K562 (cell line): ENCODE measurements around the gene TMCC1. TPM values are rescaled to one million over a fixed set of nuclear protein-coding genes. Genes with fewer than 3 reads are reported as not detected.

ENCODE experiments used
- ATAC-seq: fragments of 200-7000 bp; cut with Tn5 transposase; 3 replicates; pipeline ENCODE4 v1.9.1; 2020; ENCODE audit warnings: moderate library complexity
- BruUV-seq: library from RNA; stranded (reverse); fragments of 400-500 nt; replicated peaks from 2 replicates; lab custom pipeline; 2021; lab: Mats Ljungman, UMichigan
- CTCF ChIA-PET: fragments of 300-600 bp; formaldehyde crosslinking; extraction: SDS; loops from one replicate; lab custom pipeline; 2021; ENCODE audit warnings: low intra/inter-chr PET ratio; lab: Yijun Ruan, JAX
- POLR2A ChIA-PET: fragments of 300-600, 350-650 bp; sonication (Branson Sonifier 250); formaldehyde crosslinking; extraction: SDS; loops from one replicate; lab custom pipeline; 2021; ENCODE audit warnings: antibody characterized with exemption, inconsistent platforms; lab: Yijun Ruan, JAX
- DNase-seq, 4 experiments: peaks; one replicate each; pipeline versions ENCODE4 v3.0.0 to v3.0.0-alpha.2; 2011 to 2018; ENCODE audit warnings: low spot score in 3 of 4, mixed read lengths in 3 of 4; ENCODE audit errors: extremely low read depth in 1 of 4
- FAIRE-seq: peaks from 2 replicates; lab custom pipeline; 2011; peaks lifted over from hg19 to GRCh38; lab: Jason Lieb, UNC
- H2AFZ ChIP-seq: 2 replicates; pipeline ENCODE4 v1.6.0; 2011; ENCODE audit warnings: low read depth, low read length, control low read depth, inconsistent platforms
- H3K27ac ChIP-seq: fragments of 200-600 bp; 3 replicates; pipeline ENCODE4 v1.8.0; 2011; ENCODE audit warnings: low read depth, mild to moderate bottlenecking, control low read depth, inconsistent platforms, low read length, moderate library complexity, mixed read lengths; ENCODE audit errors: extremely low read depth
- H3K27me3 ChIP-seq, 2 experiments: fragments of 300-600 bp in 1 of 2; 2 replicates in 1 of 2; 3 replicates in 1 of 2; pipeline versions ENCODE4 v1.6.0 to v1.8.0; 2011; ENCODE audit warnings: inconsistent platforms in 2 of 2, low read length in 2 of 2, mild to moderate bottlenecking in 1 of 2, mixed read lengths in 1 of 2, moderate library complexity in 1 of 2; ENCODE audit not compliant: control insufficient read depth in 2 of 2, insufficient read depth in 2 of 2
- H3K36me3 ChIP-seq: fragments of 300-600 bp; 3 replicates; pipeline ENCODE4 v1.8.0; 2011; ENCODE audit warnings: mild to moderate bottlenecking, low read length, inconsistent platforms; ENCODE audit not compliant: control insufficient read depth, insufficient read depth
- H3K4me1 ChIP-seq, 2 experiments: fragments of 200-600 bp in 1 of 2; replicated peaks in 1 of 2; 2 replicates in 1 of 2; 3 replicates in 1 of 2; pipeline versions ENCODE4 v1.5.1 to v1.8.0; 2011; ENCODE audit warnings: inconsistent platforms in 2 of 2, low read length in 2 of 2, mild to moderate bottlenecking in 1 of 2, mixed read lengths in 1 of 2, moderate library complexity in 1 of 2; ENCODE audit not compliant: control insufficient read depth in 2 of 2, insufficient read depth in 2 of 2
- H3K4me2 ChIP-seq: 2 replicates; pipeline ENCODE4 v1.6.1; 2011; ENCODE audit warnings: low read length, control low read depth, inconsistent platforms, mixed read lengths; ENCODE audit not compliant: insufficient read depth
- H3K4me3 ChIP-seq: fragments of 200-600 bp; sonication (generic), shearing (Covaris generic); 2 replicates; pipeline ENCODE4 v1.5.1; 2016; ENCODE audit warnings: control low read depth, inconsistent platforms
- H3K79me2 ChIP-seq: fragments of 200-600 bp; 3 replicates; pipeline ENCODE4 v1.8.0; 2011; ENCODE audit warnings: low read length, inconsistent platforms; ENCODE audit not compliant: control insufficient read depth, insufficient read depth
- H3K9ac ChIP-seq, 2 experiments: 2 replicates each; pipeline versions ENCODE4 v1.6.0 to v1.6.1; 2011; ENCODE audit warnings: low read depth in 2 of 2, low read length in 2 of 2, control low read depth in 1 of 2, inconsistent platforms in 1 of 2, mild to moderate bottlenecking in 1 of 2, mixed read lengths in 1 of 2; ENCODE audit not compliant: insufficient read depth in 1 of 2
- H3K9me1 ChIP-seq: one replicate; pipeline ENCODE4 v1.6.0; 2011; ENCODE audit warnings: inconsistent platforms, mild to moderate bottlenecking, low read length, moderate library complexity; ENCODE audit not compliant: control insufficient read depth, insufficient read depth
- H3K9me3 ChIP-seq: replicated peaks from 2 replicates; pipeline ENCODE4 v1.5.1; 2011; ENCODE audit warnings: low read depth, low read length, inconsistent platforms; ENCODE audit not compliant: control insufficient read depth, insufficient read depth
- H4K20me1 ChIP-seq: replicated peaks from 2 replicates; pipeline ENCODE4 v1.6.1; 2011; ENCODE audit warnings: low read length, inconsistent platforms, mixed read lengths; ENCODE audit not compliant: control insufficient read depth, insufficient read depth
- ATF7 ChIP-seq: fragments of 450-650 bp; IDR thresholded peaks from 2 replicates; pipeline ENCODE4 v1.7.1; 2014; ENCODE audit warnings: mild to moderate bottlenecking, moderate library complexity
- CSDE1 ChIP-seq, 2 experiments: fragments of 450-650 bp; IDR thresholded peaks; 2 replicates each; pipeline ENCODE4 v1.6.1; 2016; ENCODE audit warnings: mild to moderate bottlenecking in 1 of 2
- LEF1 ChIP-seq: fragments of 450-650 bp; IDR thresholded peaks from 2 replicates; pipeline ENCODE4 v1.6.1; 2016; ENCODE audit warnings: mild to moderate bottlenecking
- RFX1 ChIP-seq: fragments of 450-650 bp; IDR thresholded peaks from 2 replicates; pipeline ENCODE4 v1.6.1; 2016; ENCODE audit warnings: mild to moderate bottlenecking, moderate library complexity
- RNF2 ChIP-seq: sonication (generic); IDR thresholded peaks from 2 replicates; pipeline ENCODE4 v1.6.1; 2016
- SMAD1 ChIP-seq: fragments of 150-350 bp; IDR thresholded peaks from 2 replicates; pipeline ENCODE4 v1.6.1; 2014; ENCODE audit warnings: low read length, low read depth; ENCODE audit not compliant: partially characterized antibody
- TAF15 ChIP-seq: fragments of 200-400 bp; formaldehyde crosslinking; IDR thresholded peaks from 2 replicates; pipeline ENCODE4 v1.6.1; 2017; ENCODE audit warnings: mild to moderate bottlenecking, low read depth, low read length, moderate library complexity
- ZKSCAN1 ChIP-seq: fragments of 150-350 bp; IDR thresholded peaks from 2 replicates; pipeline ENCODE4 v1.6.1; 2016; ENCODE audit warnings: low read depth, low read length
- WGBS: fragments of 100-300 bp; shearing (Covaris generic); methylation state at CpG from one replicate; pipeline ENCODE4 v1.1.6; 2016; ENCODE audit warnings: low coverage, mixed read lengths; ENCODE audit not compliant: insufficient coverage; ENCODE audit errors: missing lambda C conversion rate; 5-methylcytosine and 5-hydroxymethylcytosine counted together
- in situ Hi-C: fragments of 300-500 bp; cut with MboI; formaldehyde crosslinking; loops from 4 replicates; pipeline ENCODE4 v1.15.0; 2018; ENCODE audit warnings: inconsistent platforms, mixed read lengths
- intact Hi-C: fragments of 100-400 bp; cut with micrococcal nuclease; formaldehyde crosslinking; loops from 2 replicates; pipeline ENCODE4 v1.14.2; 2022
- polyA plus RNA-seq, 8 experiments: library from polyadenylated mRNA; depleted of rRNA in 4 of 8; stranded (reverse) in 5 of 8; unstranded in 3 of 8; fragments of >200 nt; fragmentation: Nextera tagmentation in 2 of 8; fragmentation: Illumina TruSeq in 1 of 8; extraction: Ambion mirVana in 2 of 8; extraction: Trizol in 1 of 8; gene quantifications; 2 replicates each; pipeline versions ENCODE4 v1.2.1 to v1.2.3, GENCODE V29; 2011 to 2014; ENCODE audit warnings: inconsistent platforms in 1 of 8, missing spikeins in 1 of 8
- total RNA-seq, 7 experiments: library from RNA; depleted of rRNA in 6 of 7; stranded (reverse); fragments of >200 nt in 6 of 7; fragmentation: Illumina TruSeq in 2 of 7; extraction: Trizol in 2 of 7; gene quantifications; 2 replicates each; pipeline versions ENCODE4 v1.2.1 to v1.2.3, GENCODE V29; 2011 to 2021; ENCODE audit warnings: low replicate concordance in 1 of 7
- TF ChIP-seq, protein P1 (sequence below): fragments of 450-650 bp; IDR thresholded peaks from 2 replicates; pipeline ENCODE4 v1.6.1; 2018; ENCODE audit warnings: mild to moderate bottlenecking, low read depth; ENCODE audit not compliant: partially characterized antibody
- TF ChIP-seq, protein P2 (sequence below): fragments of 450-650 bp; IDR thresholded peaks from 2 replicates; pipeline ENCODE4 v1.6.1; 2016; ENCODE audit warnings: low read depth

TMCC1 gene
- total and polyA plus RNA-seq, 9 of the 15 experiments (the other 6 are each of a cell fraction or from before 2014, with no cell fraction given), result 0.89 to 8.7 (median 4.0) TPM

DNA sequence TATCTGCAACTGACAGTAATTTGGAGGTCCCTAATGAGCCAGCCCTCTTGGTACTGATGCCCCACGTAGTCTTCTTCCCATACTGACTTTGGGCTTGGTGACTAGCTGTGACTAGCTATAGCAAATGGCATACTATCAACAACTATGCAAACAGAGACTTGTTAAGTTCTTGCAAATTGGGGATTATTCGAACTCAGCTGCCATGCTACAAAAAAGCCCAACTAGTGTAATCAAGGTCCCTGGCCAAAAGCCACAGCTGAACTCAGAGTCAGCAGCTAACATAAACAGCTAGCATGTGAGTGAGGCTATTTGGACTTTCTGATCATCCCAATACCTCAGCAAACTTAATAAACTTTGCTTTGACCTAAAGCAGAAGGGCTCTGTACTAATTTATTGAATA lies 165.8 kb downstream of the TMCC1 start:
- no peaks in the 10 kb centered on the region for H4K20me1 ChIP-seq
- intact Hi-C loops (no loop called here), in situ Hi-C loops (no loop called here)
- ATAC-seq (no peak), DNase-seq (no peak), FAIRE-seq (no peak)
- no peaks in the 10 kb centered on the region for H3K36me3 ChIP-seq
- no peak overlapping the region for H3K4me3 ChIP-seq
- H3K4me2 ChIP-seq, result no peak overlapping the region
- H3K79me2 ChIP-seq, result no peaks in the 10 kb centered on the region
- no peak overlapping the region for H2AFZ ChIP-seq
- 28% methylated on average over 2 of the region's 2 CpGs for WGBS
- BruUV-seq, result no TSS peak
- no peaks in the 10 kb centered on the region for H3K9me3 ChIP-seq
- H3K27me3 ChIP-seq, result no peaks in the 10 kb centered on the region
- POLR2A ChIA-PET, result interaction anchor here (1.6 kb wide), 1 partner anchor 37 kb away, joined by 3 read pairs; no protein-coding TSS in a partner anchor
- H3K9ac ChIP-seq, result no peak overlapping the region
- H3K4me1 ChIP-seq, result no peaks in the 10 kb centered on the region
- CTCF ChIA-PET, result no interaction called here
- TF ChIP-seq SMAD1 (no peak), LEF1 (no peak), TAF15 (no peak), RFX1 (no peak), RNF2 (no peak), ATF7 (no peak), CSDE1 (IDR thresholded peaks at IDR 0.05) (no peak), ZKSCAN1 (no peak)
- TF ChIP-seq, protein P1, sequence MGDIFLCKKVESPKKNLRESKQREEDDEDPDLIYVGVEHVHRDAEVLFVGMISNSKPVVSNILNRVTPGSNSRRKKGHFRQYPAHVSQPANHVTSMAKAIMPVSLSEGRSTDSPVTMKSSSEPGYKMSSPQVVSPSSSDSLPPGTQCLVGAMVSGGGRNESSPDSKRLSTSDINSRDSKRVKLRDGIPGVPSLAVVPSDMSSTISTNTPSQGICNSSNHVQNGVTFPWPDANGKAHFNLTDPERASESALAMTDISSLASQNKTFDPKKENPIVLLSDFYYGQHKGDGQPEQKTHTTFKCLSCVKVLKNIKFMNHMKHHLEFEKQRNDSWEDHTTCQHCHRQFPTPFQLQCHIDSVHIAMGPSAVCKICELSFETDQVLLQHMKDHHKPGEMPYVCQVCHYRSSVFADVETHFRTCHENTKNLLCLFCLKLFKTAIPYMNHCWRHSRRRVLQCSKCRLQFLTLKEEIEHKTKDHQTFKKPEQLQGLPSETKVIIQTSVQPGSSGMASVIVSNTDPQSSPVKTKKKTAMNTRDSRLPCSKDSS, result no peak
- TF ChIP-seq, protein P2, sequence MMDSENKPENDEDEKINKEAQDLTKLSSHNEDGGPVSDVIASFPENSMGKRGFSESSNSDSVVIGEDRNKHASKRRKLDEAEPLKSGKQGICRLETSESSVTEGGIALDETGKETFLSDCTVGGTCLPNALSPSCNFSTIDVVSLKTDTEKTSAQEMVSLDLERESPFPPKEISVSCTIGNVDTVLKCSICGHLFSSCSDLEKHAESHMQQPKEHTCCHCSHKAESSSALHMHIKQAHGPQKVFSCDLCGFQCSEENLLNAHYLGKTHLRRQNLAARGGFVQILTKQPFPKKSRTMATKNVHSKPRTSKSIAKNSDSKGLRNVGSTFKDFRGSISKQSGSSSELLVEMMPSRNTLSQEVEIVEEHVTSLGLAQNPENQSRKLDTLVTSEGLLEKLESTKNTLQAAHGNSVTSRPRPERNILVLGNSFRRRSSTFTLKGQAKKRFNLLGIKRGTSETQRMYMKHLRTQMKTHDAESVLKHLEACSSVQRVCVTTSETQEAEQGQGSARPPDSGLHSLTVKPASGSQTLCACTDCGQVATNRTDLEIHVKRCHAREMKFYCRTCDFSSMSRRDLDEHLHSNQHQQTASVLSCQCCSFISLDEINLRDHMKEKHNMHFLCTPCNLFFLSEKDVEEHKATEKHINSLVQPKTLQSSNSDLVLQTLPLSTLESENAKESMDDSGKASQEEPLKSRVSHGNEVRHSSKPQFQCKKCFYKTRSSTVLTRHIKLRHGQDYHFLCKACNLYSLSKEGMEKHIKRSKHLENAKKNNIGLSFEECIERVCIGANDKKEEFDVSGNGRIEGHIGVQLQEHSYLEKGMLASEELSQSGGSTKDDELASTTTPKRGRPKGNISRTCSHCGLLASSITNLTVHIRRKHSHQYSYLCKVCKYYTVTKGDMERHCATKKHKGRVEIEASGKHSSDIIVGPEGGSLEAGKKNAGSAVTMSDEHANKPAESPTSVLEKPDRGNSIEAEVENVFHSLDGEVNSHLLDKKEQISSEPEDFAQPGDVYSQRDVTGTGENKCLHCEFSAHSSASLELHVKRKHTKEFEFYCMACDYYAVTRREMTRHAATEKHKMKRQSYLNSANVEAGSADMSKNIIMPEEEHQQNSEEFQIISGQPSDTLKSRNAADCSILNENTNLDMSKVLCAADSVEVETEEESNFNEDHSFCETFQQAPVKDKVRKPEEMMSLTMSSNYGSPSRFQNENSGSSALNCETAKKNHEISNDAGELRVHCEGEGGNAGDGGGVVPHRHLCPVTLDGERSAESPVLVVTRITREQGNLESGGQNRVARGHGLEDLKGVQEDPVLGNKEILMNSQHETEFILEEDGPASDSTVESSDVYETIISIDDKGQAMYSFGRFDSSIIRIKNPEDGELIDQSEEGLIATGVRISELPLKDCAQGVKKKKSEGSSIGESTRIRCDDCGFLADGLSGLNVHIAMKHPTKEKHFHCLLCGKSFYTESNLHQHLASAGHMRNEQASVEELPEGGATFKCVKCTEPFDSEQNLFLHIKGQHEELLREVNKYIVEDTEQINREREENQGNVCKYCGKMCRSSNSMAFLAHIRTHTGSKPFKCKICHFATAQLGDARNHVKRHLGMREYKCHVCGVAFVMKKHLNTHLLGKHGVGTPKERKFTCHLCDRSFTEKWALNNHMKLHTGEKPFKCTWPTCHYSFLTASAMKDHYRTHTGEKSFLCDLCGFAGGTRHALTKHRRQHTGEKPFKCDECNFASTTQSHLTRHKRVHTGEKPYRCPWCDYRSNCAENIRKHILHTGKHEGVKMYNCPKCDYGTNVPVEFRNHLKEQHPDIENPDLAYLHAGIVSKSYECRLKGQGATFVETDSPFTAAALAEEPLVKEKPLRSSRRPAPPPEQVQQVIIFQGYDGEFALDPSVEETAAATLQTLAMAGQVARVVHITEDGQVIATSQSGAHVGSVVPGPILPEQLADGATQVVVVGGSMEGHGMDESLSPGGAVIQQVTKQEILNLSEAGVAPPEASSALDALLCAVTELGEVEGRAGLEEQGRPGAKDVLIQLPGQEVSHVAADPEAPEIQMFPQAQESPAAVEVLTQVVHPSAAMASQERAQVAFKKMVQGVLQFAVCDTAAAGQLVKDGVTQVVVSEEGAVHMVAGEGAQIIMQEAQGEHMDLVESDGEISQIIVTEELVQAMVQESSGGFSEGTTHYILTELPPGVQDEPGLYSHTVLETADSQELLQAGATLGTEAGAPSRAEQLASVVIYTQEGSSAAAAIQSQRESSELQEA, result no peak
- H3K27ac ChIP-seq, result no peak overlapping the region
- H3K9me1 ChIP-seq, result no peaks in the 10 kb centered on the region
